Measurements from ENCODE around the gene ELF3. TPM values are rescaled to one million over a fixed set of nuclear protein-coding genes. Genes with fewer than 3 reads are reported as not detected.

The ELF3 gene
- total and polyA plus RNA-seq, 2 of the 13 experiments (the other 11 are each of a cell fraction or from before 2014, with no cell fraction given) = 11.5 to 55.1 TPM

- 0% methylated on average over 6 of the region's 18 CpGs for WGBS (ENCODE audit: low lambda C conversion rate)
- Histone ChIP-seq H3K9me3 (ENCODE audit: low read length) (no peaks in the 10 kb centered on the region), H3K27ac (ENCODE audit: extremely low read length, insufficient read depth, low read length) (no peak overlapping the region), H3K4me3 (replicated peaks in 1 of 3; ENCODE audit: insufficient read depth in 1 of 3, low read depth in 2 of 3, low read length in 3 of 3) (peak overlapping the region; percentile 38 to 74 (median 51); a peak in 5 of 6 replicates), H4K20me1 (ENCODE audit: insufficient read depth, low read length) (peaks cover 33% of the 10 kb centered on the region; the same call in 1 of the 2 replicates), H3K36me3 (replicated peaks in 1 of 2; ENCODE audit: control insufficient read depth in 1 of 2, insufficient read depth in 2 of 2, low read length in 2 of 2) (peaks cover 13 to 29% of the 10 kb centered on the region in 2 experiments), H3K9ac (ENCODE audit: insufficient read depth, low read depth, low read length) (peak overlapping the region; percentile 45; the same call in 1 of the 2 replicates), H3K27me3 (ENCODE audit: control insufficient read depth in 1 of 2, insufficient read depth in 2 of 2, low read length in 2 of 2) (no peaks in the 10 kb centered on the region), H3K4me2 (ENCODE audit: low read depth, low read length) (peak overlapping the region; percentile 94), H3K79me2 (ENCODE audit: insufficient read depth, low read length) (peaks cover 5% of the 10 kb centered on the region), H2AFZ (ENCODE audit: low read length) (no peak overlapping the region), H3K4me1 (ENCODE audit: insufficient read depth, low read length) (peaks cover 70% of the 10 kb centered on the region)
- in situ Hi-C loops (cut with HindIII; ENCODE audit: extremely low pct_ligation_motif_present, low pct_unique_long_range_greater_than_20kb) (no loop called here), intact Hi-C loops (cut with micrococcal nuclease; ENCODE audit: unreplicated experiment) (no loop called here)
- ChIA-PET CTCF (ENCODE audit: low intra/inter-chr PET ratio, low total read pairs) (no interaction called here), POLR2A (interaction anchor here (1.0 to 4.1 kb wide), 8 partner anchors 8 to 68 kb away, joined by 3 to 21 read pairs (median 5); partner anchors contain the start of genes ELF3 and RNPEP)
- FAIRE-seq = no peak
- DNase-seq (ENCODE audit: low spot score) = no peak
- peak; percentile 64 for ATAC-seq
- no TSS peak for BruUV-seq (replicated peaks)
- no peak for TF ChIP-seq ZNF761 (CRISPR knock-in tag; conservative IDR thresholded peaks at IDR 0.05)
- 0 out of 2 replicates have a peak, but pooled peaks have one; percentile 4 for TF ChIP-seq KDM3A (CRISPR knock-in tag; IDR thresholded peaks at IDR 0.05; ENCODE audit: low read depth)
- 0 out of 2 replicates have a peak, but pooled peaks have one; percentile 12 for TF ChIP-seq ZC3H13 (CRISPR knock-in tag; IDR thresholded peaks at IDR 0.05)
- no peak for TF ChIP-seq NR2F6 (IDR thresholded peaks at IDR 0.05)
- TF ChIP-seq NR2F6 (CRISPR knock-in tag; IDR thresholded peaks at IDR 0.05) = 0 out of 2 replicates have a peak, but pooled peaks have one; percentile 27
- no peak for TF ChIP-seq TGIF2 (CRISPR knock-in tag; IDR thresholded peaks at IDR 0.05)
- TF ChIP-seq NAIF1 (CRISPR knock-in tag; IDR thresholded peaks at IDR 0.05; ENCODE audit: borderline replicate concordance) = 0 out of 2 replicates have a peak, but pooled peaks have one; percentile 6
- peak; percentile 34; the same call in 1 of the 2 replicates for TF ChIP-seq RBFOX2 (IDR thresholded peaks at IDR 0.05; ENCODE audit: low read depth, low read length)
- no peak for TF ChIP-seq DDIT3 (CRISPR knock-in tag; IDR thresholded peaks at IDR 0.05)
- no peak for TF ChIP-seq ZFP90 (CRISPR knock-in tag; IDR thresholded peaks at IDR 0.05; ENCODE audit: borderline replicate concordance)
- no peak for TF ChIP-seq TMF1 (CRISPR knock-in tag; IDR thresholded peaks at IDR 0.05; ENCODE audit: low read depth)
- TF ChIP-seq GPBP1L1 (CRISPR knock-in tag; IDR thresholded peaks at IDR 0.05) = no peak
- TF ChIP-seq ZNF207 (IDR thresholded peaks at IDR 0.05; ENCODE audit: borderline replicate concordance) = no peak
- TF ChIP-seq ZEB1 (IDR thresholded peaks at IDR 0.05; ENCODE audit: insufficient replicate concordance, low read depth) = no peak
- TF ChIP-seq ASH2L (IDR thresholded peaks at IDR 0.05; ENCODE audit: insufficient read length, low read depth, low read length) = no peak
- TF ChIP-seq ZBTB33 (CRISPR knock-in tag; IDR thresholded peaks at IDR 0.05) = peak; percentile 41; the same call in 1 of the 2 replicates
- no peak for TF ChIP-seq ZNF468 (CRISPR knock-in tag; IDR thresholded peaks at IDR 0.05)
- no peak for TF ChIP-seq ZNF326 (CRISPR knock-in tag; IDR thresholded peaks at IDR 0.05; ENCODE audit: borderline replicate concordance)
- TF ChIP-seq GTF2F1 (IDR thresholded peaks at IDR 0.05; ENCODE audit: low read length) = no peak
- 0 out of 2 replicates have a peak, but pooled peaks have one; percentile 16 for TF ChIP-seq SPEN (CRISPR knock-in tag; IDR thresholded peaks at IDR 0.05; ENCODE audit: low read depth)
- TF ChIP-seq MAX (IDR thresholded peaks at IDR 0.05) = peak; percentile 26; the same call in 1 of the 2 replicates
- TF ChIP-seq AGO2 (optimal IDR thresholded peaks at IDR 0.05; ENCODE audit: low read depth, low read length) = peak; percentile 32
These were observed 7.5 kb downstream of the ELF3 start for GRCh38 chr1:202017749-202018467.
